Daoy (cell line): ENCODE data around the gene BCAP31. TPM values are rescaled to one million over a fixed set of nuclear protein-coding genes. Genes with fewer than 3 reads are reported as not detected.
A peak's percentile ranks its signal among the peaks of the same experiment; 100 is the strongest.
"Not testable (repeated sequence)": the region's sequence is repeated elsewhere in the genome, so short reads cannot be mapped to it uniquely, and the experiment has no call there.

Experiments used
- DNase-seq: peaks from one replicate; pipeline ENCODE4 v3.0.0-alpha.2; 2015; ENCODE audit warnings: low read depth
- total RNA-seq: library from RNA; depleted of rRNA; stranded (reverse); fragments of >200 nt; shearing (Covaris generic); gene quantifications from 2 replicates; pipeline ENCODE4 v1.2.3, GENCODE V29; 2014

BCAP31 gene
- total RNA-seq, 1 experiment from 2014 or later: 146 TPM

DNA sequence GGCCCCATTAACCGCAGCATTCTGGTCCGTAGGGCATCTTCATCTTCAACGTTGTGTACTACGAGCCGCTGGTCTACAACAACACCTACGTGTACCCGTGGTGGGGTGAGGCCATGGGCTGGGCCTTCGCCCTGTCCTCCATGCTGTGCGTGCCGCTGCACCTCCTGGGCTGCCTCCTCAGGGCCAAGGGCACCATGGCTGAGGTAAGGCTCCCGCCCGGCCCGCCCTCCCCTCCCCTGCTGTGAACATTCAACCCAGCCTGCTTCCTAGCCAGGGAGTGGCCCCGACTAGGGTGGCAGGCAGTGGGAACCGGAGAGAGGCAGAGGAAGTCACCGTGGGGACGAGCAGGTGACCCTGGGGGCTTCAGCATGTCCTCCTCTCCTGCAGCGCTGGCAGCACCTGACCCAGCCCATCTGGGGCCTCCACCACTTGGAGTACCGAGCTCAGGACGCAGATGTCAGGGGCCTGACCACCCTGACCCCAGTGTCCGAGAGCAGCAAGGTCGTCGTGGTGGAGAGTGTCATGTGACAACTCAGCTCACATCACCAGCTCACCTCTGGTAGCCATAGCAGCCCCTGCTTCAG is 29.4 kb downstream of the BCAP31 start:
- no peak for DNase-seq

DNA sequence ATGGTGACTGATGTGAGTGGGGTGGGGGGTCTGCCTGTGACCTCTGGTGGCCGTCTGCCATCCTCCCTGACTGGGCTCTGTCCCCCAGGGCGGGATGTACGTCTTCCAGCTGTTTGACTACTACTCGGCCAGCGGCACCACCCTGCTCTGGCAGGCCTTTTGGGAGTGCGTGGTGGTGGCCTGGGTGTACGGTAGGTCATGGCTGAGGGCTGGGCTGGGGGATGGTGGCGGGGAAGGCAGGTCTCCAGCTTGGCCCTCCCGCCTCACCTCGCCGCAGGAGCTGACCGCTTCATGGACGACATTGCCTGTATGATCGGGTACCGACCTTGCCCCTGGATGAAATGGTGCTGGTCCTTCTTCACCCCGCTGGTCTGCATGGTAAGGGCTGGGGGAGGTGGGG is 29.9 kb downstream of the BCAP31 start:
- not testable (repeated sequence) for DNase-seq

DNA sequence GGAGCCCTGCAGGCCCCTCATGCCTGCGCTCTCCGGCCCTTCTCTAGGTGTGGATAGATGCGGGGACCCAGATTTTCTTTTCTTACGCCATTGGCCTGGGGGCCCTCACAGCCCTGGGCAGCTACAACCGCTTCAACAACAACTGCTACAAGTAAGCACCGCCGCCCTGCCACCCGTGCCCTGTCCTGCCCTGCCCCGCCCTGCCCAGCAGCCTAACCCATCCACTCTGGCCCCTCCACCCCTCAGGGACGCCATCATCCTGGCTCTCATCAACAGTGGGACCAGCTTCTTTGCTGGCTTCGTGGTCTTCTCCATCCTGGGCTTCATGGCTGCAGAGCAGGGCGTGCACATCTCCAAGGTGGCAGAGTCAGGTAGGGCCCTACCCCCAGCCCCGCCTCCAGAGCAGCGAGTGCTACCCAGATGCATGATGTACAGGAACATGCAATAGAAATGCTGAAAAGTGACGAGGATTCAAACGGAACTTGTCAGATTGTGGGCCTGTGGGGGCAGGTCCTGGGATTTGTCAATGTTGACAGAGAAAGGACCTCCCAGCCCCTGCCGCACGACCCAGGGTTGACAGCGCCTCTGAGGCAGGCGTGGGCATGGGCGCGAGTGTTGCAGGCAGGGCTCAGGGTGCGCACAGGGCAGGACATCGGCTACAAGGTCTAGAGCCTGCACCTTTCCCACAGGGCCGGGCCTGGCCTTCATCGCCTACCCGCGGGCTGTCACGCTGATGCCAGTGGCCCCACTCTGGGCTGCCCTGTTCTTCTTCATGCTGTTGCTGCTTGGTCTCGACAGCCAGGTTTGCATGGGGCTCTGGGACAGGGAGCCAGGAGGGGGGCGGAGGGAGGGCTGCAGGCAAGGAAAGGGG is 30.7 kb downstream of the BCAP31 start:
- no peak for DNase-seq

DNA sequence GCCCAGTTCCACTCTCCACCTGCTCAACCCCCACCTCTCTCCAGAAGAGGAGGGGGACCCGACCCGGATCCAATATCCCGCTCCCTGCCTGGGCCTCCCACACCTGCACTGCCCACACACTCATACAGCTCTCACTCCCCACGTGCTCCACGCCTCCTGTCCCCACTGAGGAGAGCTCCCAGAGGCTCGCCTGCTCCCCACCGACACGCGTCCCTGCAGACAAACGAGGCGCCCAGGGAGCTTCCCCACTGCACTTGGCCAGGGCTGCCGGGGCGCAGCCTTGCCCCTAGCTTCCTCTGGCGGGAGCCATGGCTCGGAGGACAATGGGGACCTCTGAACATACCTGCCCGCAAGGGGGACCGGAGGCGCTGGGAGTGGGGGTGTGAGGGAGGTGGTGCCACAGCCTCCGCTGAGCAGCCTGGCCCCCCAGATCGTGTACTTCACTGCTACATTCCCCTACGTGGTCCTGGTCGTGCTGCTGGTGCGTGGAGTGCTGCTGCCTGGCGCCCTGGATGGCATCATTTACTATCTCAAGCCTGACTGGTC is 31.5 kb downstream of the BCAP31 start:
- DNase-seq: no peak

DNA sequence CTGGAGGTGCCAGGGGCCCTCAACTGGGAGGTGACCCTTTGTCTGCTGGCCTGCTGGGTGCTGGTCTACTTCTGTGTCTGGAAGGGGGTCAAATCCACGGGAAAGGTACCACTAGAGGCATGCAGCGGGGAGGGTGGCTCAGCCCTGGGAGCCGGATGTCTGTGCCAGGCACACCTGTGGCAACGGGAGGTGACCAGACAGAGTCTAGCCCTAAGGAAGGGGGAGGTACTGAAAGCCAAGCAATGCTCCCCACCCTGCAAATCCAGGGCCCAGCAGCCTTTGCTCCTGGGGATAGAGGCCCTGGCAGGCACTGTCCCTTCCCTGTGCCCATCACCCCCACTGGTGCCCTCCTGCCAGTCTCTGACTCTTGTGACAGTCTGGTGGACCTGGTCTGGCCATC is 32.2 kb downstream of the BCAP31 start:
- DNase-seq: no peak

DNA sequence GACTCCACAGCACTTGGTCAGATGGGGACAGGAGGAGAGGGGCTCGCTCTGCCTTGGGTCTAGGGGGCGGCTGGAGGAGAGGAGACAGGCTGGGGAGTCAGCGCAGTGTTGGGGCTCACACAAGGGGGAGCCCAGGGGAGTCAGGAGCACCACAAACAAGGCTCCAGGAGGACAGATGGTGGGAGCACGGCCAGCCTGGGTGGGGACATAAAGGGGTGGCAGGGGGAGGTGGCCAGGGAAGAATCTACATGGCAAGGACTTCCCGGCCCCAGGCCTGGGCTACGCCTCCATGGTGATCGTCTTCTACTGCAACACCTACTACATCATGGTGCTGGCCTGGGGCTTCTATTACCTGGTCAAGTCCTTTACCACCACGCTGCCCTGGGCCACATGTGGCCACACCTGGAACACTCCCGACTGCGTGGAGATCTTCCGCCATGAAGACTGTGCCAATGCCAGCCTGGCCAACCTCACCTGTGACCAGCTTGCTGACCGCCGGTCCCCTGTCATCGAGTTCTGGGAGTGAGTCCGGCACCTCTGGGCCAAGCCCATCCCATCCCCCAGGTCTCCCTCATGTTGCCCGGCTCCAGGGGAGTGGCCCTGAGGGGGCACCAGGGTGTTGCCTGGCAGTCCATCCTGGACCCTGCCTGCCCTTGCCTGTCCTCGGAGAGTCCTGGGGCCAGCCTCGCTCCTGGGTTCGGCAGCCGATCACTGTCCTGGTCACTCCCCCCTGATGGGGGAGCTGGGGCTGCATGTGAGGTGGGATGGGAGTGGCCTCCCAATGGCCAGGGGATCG is 33.0 kb downstream of the BCAP31 start:
- DNase-seq: not testable (repeated sequence)

DNA sequence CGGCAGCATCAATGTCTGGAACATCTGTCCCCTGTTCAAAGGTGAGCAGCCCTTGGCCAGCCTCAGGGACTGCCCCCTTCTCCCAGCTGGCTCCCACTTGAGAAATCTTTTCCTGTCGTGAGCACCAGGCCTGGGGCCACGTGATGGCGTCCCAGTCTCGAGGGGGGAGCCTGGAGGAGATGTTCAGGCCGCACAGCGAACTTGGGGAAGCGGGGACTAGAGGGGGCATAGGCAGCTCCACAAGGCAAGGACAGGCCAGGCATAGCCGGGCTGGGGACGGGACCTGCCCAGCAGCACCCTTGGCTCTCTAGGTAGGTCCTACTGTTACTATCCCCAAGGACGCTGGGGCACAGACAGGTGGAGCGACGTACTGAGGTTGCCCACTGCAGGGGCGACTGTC is 33.7 kb downstream of the BCAP31 start:
- no peak for DNase-seq

DNA sequence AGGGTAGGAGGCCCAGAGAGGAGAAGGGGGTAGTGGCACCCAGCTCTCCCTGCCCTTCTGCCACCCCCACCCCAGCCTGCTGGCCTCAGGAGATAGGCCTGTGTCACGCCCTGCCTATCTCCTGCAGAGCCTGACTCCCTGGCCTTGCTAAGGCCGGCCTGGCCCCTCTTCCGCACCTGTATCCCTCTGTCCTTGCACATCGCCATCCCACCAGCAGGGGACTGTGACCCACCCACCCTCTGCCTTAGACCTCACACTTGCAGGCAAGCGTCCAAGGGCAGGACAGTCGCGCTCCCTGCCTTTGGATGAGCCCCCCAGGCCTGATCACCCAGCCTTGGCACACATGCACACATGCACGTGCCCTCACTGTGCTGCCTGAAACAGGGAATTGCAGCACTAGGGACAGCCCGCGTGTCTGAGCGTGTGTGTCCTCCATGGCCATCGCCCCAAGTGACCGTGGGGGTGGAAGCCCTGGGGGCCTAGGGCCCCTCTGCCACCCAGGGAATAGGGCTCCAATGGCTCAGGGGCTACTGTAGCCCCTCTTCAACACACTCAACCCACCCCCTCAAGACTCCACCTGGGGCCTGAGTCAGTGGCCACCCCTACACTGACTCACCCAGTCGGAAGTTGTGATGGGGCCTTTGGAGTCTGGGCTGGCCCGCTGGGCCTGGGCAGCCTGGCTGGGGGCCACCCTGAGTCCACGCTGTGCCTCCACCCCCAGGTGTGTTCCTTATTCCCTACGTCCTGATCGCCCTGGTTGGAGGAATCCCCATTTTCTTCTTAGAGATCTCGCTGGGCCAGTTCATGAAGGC is 34.3 kb downstream of the BCAP31 start:
- DNase-seq: peak; percentile 40

DNA sequence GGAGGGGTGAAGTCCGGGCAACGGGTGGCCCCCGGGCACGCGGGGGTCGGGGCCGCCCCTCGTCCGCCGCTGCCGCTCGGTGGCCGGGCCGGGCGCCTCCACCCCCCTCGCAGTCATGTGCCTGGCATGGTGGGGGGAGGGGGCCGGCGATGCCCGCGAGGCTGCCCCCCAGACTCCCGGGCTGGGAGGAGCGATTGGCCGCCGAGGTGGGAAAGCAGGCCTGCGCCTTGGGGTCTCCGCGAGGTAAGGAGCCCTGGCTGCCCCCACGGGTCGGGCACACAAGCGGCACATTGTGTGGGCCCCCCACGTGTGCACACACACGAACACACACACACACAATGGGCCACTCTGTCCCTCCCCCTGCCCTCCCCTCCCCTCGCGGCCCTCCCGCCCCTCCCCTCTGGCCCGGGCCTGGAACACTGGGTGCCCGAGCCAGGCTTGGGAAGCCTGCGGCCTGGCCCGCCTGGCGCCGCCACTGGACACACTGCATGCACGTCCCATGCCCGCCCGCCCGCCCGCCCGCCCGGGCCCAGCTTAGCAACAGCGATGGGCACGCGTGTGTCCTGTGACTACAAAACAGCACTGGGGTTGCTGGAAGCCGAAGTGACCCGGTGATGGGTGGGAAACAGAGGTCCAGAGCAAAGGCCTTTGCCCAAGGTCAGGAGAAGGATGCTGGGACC is 35.1 kb downstream of the BCAP31 start:
- peak; percentile 21 for DNase-seq

DNA sequence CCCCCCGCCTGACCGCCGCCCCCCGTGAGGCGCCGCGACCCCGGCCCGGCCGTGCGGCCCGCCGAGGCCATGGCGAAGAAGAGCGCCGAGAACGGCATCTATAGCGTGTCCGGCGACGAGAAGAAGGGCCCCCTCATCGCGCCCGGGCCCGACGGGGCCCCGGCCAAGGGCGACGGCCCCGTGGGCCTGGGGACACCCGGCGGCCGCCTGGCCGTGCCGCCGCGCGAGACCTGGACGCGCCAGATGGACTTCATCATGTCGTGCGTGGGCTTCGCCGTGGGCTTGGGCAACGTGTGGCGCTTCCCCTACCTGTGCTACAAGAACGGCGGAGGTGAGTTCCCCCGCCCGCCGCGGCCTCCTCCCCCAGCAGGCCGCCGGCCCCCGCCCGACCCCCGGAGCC is 35.7 kb downstream of the BCAP31 start:
- DNase-seq: no peak

DNA sequence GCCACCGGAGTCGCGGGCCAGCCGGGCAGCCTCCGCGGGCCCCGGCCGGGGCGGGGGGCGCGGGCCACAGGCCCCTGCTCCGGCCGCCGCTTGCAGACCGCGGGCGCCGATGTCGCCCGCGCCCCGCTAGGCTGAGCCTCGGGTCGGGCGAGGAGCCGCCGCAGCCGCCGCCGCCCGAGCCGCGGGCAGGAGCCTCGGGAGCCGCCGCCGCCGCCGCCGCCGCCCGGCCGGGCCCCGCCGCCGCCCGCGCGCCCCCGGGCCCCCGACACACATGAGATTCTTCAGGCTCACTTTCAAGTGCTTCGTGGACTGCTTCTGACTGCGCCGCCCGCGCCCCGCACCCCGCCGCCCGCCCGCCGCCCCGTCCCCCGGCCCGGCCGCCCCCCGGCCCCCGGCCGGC is 36.1 kb downstream of the BCAP31 start:
- DNase-seq: no peak

DNA sequence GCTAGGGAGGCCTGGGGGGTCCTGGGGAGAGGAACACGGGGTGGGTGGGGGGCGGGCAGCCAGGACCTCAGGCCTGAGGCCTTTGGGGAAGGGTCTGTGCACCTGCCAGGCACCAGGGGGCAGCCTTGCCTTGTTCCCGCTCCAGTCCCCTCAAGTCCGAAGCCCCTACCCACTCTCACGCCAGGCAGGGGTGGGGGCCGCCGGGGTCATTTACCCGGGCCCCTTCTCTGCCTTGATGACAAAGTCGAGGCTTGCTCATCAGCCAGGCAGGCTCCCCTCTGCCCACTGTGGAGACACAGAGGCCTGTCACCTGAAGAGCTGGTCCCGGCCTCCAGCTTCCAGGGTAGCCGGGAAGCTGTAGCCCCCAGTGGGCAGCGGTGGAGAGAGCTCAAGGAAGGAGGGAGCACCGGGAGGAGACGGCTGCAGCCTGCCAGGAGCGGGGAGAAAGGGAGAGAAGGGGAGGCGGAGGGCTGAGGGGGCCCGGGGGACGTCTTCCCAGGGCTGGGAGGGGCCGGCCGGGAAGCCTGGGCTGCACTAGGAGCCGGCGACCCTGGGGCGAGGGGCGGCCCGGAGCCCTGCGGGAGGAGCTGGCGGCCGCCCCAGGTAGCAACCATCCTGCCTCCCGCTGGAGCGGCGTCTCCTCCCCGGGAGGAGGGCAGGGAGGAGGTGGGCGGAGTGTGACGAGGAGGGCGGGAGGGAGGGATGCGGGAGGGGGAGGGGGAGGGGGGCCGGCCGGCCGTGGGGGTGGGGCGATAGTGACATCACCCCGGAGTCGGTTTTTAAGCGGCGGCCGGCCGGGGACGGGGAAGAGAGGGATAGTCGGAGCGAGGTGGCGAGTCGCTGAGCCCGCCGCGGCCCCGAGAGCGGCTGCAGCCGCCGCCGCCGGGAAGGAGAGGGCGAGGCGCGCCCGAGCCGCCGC is 36.8 kb downstream of the BCAP31 start, which contains the start of gene SLC6A8:
Gene SLC6A8, plus strand, starts transcription at position 806 of the 919 bp plus-strand sequence. CDS start 649 bp downstream, outside the sequence.
- peak; percentile 72 for DNase-seq

DNA sequence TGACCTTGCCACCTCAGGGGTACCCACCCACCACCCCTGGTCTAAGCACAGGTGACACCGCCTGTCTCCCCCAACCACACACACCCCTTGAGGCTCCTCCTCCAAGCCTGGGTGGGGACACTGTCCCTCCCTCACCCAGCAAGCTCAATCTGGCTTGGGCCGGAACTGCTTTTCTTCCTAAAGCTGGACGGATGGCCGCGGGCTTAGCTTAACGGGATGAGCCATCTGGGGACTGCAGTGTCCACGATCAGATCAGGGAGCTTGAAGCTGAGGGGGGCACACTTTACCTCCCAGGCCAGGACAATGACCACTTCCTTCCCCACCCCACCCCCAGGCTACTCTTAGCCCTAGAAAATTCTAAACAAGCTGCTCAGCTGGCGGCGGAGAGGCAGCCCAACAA is 37.5 kb downstream of the BCAP31 start:
- DNase-seq: no peak

DNA sequence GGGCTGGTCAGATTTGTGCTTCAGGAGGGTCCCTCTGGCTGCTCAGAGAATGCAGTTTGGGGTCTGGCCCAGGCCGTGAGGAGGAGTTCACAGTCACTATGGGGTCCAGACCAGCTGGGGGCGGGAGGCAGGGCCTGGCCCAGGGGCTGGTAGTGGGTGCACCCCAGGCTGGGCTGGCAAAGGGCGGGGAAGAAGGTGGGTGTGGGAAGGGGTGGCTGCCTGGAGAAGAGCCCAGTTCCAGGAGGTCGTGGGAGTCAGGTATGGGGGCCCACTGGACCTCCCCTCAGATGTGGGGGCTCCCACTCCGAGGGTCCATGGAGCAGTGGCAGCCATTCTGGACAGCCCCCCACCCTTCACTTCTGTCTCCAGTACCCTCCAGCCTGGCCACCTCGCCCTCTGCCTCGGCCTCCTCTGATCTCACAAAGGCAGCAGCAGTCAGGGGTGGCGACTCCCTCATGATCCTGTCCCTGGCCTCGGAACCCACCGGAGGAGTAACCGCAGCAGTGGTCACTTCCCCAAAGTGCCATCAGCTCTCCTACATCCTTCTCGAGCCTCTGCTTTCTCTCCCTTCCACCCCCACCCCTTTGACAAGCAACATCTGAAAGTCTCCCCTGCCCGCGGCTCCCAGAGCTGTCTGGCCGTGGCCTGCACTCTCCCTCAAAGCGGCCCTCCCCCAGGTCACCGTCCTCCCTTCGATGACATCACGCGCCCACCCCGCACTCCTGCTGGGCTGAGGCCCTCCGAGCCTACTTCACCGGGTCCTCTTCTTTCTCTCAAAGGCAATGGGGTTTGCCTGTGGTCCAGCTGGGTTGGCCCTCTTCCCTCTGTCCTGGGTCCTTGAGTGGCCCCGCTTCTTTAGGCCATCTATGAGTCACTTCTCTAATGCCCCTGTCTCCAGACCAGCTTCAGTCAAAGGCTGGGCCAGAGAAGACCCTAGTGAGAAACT is 38.2 kb downstream of the BCAP31 start:
- no peak for DNase-seq

DNA sequence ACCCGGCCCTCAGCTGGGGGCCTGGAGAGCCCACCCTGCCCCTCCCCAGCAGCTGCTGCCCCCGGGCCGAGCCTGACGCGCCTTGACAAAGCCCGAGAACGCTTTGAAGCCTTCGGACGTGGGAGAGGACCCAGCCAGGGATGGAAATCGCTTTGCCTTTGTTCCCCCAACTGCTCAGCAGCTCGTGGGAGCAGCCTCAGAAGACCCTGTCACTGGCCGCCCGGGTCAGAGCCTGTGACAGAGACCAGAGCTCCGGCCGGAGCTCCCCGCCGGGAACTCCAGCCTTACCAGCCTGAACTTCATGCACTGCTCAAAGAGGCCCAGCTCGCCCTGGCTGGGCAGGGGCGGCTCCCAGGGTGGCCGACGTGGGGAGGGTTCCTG is 39.0 kb downstream of the BCAP31 start:
- DNase-seq: no peak

DNA sequence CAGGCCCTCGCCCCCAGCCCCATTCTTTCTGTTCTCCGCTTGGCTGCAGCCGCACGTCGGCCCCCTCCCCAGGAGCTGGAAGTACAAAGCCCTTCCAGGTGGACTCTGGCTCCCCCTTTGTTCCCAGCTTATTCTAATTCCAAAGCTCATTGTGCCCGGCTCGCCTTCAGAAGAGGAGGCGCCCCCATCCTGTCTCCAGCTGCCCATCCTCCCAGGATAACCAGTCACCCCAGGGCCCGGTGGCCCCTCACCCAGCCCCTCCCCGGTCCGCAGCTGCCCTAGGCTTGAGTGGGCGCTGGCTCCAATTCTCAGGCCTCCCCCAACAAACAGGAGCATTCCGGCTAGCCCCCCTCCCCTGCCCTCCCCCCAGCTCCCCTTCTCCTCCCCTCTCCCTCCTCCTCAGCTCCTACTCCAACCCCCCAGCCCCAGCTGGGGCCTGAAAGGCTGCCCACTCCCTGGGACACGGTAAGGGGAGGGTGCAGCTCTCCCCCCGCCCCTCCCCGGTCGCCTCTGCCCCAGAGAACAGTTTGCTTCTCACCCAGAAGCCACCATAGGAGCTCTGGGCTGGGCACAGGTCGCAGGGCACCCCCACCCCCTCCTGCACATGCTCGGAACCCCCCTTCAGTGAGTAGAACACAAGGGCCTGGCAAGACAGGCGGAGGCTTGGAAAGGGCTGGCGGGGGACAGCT is 39.6 kb downstream of the BCAP31 start:
- no peak for DNase-seq

DNA sequence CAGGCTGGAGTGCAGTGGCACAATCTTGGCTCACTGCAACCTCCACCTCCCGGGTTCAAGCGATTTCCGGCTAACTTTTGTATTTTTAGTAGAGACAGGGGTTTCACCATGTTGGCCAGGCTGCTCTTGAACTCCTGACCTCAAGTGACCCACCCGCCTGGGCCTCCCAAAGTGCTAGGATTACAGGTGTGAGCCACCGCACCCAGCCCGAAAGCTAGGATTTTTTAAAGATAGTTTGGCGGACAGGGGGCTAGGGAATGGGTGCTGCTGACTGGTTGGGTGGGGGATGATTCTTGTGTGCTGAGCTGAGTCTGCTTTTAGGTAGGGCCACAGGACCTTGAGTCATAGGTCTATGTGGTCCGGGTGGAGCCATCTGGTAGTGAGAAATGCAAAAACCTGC is 40.7 kb downstream of the BCAP31 start:
- not testable (repeated sequence) for DNase-seq

DNA sequence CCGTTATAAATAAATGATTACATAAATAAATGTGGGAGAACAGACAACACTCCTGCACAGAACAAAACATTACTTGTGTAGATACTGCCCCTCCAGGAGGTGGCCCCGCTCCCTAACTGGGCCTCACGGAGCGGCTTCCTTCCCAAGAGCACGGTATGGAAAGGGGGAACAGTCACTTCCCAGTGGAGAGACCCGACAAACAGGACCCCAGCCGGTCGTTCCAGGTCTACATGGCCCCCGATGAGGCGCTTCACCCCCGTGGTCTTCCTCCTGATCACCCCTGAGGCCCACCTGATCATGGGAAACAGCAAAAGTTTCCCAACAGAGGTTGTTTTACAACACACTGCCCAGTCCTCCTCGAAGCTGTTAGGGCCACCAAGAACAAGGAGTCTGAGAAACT is 43.0 kb downstream of the BCAP31 start:
- DNase-seq: no peak
